Islet precursor cell (in vitro differentiated cells): ENCODE measurements around the gene RPL13.
"Not testable (repeated sequence)": the region's sequence is repeated elsewhere in the genome, so short reads cannot be mapped to it uniquely, and the experiment has no call there.

Experiments
- DNase-seq: peaks from one replicate; pipeline ENCODE4 v3.0.0-alpha.2; 2018

The RPL13 gene

DNA sequence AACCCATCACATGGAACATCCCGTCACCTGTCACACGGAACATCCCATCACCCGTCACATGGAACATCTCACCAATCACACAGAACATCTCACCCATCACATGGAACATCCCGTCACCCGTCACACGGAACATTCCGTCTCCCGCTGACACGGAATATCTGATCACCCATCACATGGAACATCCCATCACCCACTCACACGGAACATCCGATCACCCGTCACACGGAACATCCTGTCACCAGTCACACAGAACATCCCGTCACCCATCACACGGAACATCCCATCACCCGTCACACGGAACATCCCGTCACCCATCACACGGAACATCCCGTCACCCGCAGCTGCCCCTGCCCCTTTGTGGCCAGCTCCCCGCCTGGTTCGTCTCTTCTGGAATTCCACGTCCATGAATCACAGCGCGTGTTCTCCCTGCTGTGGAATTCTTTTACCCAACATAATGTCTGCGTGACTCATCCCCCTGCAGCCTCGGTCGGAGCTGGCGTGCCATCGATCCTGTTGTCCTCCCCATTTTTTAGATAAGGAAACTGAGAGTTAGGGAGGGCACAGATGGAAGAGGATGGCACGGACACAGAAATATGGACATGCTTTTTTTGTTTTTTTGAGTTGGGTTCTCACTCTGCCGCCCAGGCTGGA lies 20.7 kb downstream of the RPL13 start:
- peak; percentile 97 for DNase-seq

GRCh38 chr16:89581861-89582563 lies 21.5 kb downstream of the RPL13 start:
- DNase-seq = no peak

DNA sequence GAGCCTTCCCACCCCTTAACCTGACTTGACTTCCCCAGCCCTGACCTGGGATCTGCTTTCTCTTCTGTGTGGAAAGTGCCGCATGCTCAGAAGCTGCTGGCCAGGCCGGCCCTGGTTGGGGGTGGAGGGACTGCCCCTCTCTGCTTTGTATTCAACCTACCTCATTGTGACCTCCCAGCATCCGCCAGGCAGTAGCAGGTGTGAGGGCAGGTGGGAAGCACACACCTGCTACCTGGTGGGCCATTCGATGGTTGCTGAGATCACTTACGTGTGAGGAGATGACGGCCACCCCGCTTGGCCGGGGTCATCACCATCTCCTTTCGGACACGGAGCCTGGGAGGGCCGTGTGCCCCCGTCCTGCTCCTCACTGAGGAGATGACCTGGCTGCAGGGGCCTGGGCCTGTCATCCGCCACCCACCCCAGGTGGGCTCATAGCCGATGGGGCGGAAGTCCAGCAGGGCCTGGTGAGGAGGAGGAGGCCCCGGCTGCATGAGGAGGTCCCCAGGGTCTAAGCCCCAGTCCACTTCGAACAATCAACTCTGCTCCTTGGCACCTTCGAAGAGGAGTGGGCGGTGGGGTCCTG lies 22.2 kb downstream of the RPL13 start:
- DNase-seq = no peak

- no peak for DNase-seq
Observed at GRCh38 chr16:89583197-89583894, 22.9 kb downstream of the RPL13 start.

GRCh38 chr16:89583895-89584644 lies 23.6 kb downstream of the RPL13 start:
- no peak for DNase-seq

- no peak for DNase-seq
Observed at GRCh38 chr16:89584768-89585549, 24.5 kb downstream of the RPL13 start.

DNA sequence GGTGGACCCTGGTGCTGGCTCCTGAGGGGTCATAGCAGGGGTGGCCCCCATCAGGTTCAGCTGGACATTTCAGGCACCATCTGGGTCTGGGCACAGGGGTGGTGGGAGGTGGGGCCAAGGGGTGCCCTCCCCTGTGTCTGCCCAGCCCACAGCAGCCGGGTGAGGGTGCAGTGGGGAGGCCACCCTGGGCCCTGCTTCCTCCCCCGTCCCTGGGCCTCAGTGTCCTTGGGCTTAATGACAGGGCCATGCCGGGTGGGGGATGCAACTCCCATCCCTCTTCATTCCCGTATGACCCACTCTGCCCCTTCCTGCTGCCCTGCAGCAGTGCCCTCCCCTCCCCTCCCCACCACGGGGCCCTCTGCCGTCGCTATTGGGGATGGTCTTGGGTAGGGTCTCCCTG lies 25.7 kb downstream of the RPL13 start:
- no peak for DNase-seq

- DNase-seq = no peak
Observed at GRCh38 chr16:89586853-89587252, 26.4 kb downstream of the RPL13 start.

- DNase-seq = not testable (repeated sequence)
Observed at GRCh38 chr16:89587676-89588075, 27.2 kb downstream of the RPL13 start.

GRCh38 chr16:89588413-89589109 lies 28.1 kb downstream of the RPL13 start:
- no peak for DNase-seq

DNA sequence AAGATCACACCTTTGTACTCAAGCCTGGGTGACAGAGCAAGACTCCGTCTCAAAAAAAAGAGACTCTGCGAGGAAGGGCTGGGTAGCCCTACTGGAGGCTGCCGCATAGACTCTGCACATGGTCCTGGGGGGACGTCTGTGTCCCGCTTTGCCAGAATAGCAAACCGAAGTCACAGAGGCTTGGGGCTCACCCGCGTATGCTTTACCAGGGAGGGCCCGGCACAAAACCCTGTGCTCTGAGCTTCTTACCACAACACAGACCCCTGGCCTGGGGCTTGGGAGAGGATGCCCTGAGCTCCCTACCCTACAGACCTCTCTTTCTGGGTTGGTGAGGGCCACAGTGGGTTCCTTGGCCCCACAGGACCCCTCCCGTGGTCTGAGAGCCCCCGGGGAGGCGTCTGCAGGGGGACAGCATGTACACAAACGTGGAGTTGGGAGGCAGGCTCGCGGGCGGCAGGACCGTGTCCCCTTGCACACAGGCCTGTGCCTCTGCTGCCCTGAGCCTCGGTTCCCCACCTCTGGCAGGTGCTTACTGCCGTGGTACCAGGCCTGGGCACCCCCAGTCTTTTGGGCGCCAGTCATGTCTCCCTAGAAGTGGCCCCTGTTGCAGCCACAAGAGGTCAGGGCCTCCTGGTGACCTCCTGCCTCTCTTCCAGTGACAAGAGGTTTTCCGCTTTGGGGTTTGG lies 28.9 kb downstream of the RPL13 start:
- no peak for DNase-seq

GRCh38 chr16:89593841-89594240 lies 33.4 kb downstream of the RPL13 start:
- DNase-seq = no peak

GRCh38 chr16:89595330-89596060 lies 35.0 kb downstream of the RPL13 start:
- no peak for DNase-seq

- no peak for DNase-seq
Observed at GRCh38 chr16:89596061-89596689, 35.7 kb downstream of the RPL13 start.

DNA sequence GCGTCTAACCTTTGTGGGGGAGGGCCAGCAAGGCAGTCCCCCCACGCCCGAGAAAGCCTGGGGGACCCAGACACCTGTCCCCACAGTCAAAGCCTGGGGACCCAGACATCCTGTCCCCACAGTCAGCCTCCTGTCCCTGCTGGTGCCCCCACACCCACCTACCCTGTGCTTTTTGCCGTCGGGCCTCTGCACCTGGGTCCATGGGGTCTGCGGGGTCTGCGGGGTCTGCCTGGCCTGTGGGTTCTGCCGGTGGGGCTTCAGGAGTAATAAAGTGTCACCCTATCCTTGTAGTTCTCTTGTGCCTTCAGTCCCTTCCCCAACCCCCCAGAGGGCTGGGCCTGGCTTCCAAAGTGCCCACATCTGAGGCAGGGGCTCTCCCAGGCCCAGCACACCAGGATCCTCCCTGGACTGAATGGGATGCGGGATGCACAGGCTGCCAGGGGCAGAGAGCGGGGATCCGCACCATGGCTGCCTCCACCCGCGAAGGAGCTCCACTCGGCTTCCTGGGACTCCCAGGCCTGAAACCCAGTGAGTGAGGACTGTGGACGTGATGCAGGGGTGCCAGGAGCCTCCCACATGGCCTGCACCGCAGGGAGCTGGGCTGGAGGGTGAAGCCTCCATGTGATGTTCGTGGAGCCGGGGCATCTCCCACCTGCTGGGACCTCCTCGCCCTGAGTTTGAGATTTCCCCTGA lies 36.6 kb downstream of the RPL13 start:
- DNase-seq = no peak

- no peak for DNase-seq
Observed at GRCh38 chr16:89598199-89598598, 37.7 kb downstream of the RPL13 start.

DNA sequence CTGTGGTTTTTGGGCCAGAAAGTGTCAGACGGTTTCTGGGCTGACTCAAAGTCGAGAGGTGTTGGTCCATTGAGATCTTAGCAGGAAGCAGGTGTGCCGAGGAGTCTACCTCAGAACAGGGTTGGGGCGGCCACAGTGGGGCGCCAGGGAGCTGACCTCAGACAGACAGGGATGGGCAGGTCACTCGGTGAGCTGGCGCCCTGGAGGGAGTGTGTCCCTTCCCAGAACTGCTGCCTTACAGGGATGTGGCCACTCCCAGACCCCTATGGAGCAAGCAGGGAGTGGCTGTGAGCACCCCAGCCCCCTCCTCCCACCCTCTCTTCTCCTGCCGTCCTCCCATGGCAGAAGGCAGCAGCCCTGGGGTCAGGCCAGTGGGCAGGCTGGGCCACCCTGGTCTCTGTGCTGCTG lies 39.0 kb downstream of the RPL13 start:
- peak; percentile 90 for DNase-seq

DNA sequence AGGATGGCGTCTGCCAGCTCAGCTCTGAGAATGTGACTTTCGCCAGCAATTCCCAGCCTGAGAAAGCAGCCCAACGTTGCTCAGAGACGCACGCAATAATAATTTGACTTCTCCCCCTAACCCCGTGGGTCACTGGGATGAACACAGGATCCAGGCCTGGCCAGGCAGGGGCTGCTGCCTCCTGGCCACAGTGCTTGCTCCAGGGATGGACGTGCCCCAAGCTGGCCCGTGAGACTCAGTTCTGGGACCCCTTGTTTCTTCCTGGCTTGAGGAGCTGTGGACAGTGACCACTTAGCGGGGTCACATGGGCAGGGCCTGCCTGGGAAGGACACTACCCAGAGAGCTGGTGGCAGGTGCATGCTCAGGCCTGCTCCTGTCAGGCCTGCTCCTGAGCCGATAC lies 39.4 kb downstream of the RPL13 start:
- DNase-seq = no peak

- no peak for DNase-seq
Observed at GRCh38 chr16:89600427-89600826, 39.9 kb downstream of the RPL13 start.
